ENCODE data around the gene RPS16.
A peak's percentile ranks its signal among the peaks of the same experiment; 100 is the strongest.

The RPS16 gene

DNA sequence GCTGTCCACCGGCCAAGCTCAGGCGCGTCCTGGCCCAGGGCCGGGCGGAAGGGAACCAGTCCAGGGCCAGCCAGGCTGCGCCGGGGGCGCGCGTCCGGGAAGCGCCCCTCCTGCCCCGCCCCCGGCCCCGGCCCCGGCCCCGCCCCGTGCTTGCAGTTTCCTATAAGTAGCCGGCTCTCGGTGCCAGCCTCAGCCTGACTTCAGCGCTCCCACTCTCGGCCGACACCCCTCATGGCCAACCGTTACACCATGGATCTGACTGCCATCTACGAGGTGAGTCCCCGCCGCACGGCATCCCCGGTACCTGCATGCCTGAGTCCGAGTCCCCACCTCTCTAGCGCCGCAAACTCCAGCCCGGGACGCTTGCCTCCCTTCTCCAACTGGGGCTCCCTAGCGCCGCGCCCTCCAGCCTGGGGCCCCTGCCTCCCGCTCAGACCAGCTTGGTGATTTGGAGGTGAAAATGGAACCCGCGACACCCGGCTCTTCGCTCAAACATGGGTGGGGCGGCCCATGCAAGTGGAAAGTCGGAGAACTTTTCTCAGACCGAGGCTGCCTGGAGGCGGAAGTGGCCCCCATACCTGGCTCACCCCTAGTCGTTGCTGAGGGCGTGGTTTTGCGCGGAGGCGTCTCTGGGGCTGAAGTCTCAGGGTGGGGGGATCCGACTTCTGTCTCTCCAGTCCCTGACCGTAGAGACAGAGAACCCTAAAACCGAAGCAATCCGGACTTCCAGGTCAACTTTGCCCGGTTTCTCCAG is 28.9 kb downstream of the RPS16 start, which contains the start of gene ZFP36 (continued):
- no peak for TF ChIP-seq ZNF704 (tag by site-specific recombination; IDR thresholded peaks at IDR 0.05)
- peak; percentile 83 for TF ChIP-seq ZNF10 (tag by site-specific recombination; IDR thresholded peaks at IDR 0.05)
- no peak for TF ChIP-seq ZNF701 (tag by site-specific recombination; IDR thresholded peaks at IDR 0.05)
- TF ChIP-seq, protein P1, sequence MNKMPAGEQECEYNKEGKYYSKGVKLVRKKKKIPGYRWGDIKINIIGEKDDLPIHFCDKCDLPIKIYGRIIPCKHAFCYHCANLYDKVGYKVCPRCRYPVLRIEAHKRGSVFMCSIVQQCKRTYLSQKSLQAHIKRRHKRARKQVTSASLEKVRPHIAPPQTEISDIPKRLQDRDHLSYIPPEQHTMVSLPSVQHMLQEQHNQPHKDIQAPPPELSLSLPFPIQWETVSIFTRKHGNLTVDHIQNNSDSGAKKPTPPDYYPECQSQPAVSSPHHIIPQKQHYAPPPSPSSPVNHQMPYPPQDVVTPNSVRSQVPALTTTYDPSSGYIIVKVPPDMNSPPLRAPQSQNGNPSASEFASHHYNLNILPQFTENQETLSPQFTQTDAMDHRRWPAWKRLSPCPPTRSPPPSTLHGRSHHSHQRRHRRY (tag by site-specific recombination; IDR thresholded peaks at IDR 0.05) = no peak
- no peak for TF ChIP-seq YY1 (tag by site-specific recombination; IDR thresholded peaks at IDR 0.05)
- peak; percentile 52 for TF ChIP-seq ZSCAN30 (tag by site-specific recombination; IDR thresholded peaks at IDR 0.05)
- TF ChIP-seq ZNF549 (tag by site-specific recombination; IDR thresholded peaks at IDR 0.05) = no peak
- TF ChIP-seq ZFP41 (tag by site-specific recombination; IDR thresholded peaks at IDR 0.05; ENCODE audit: borderline replicate concordance) = peak; percentile 29; the same call in 1 of the 2 replicates
- 0 out of 2 replicates have a peak, but pooled peaks have one; percentile 58 for TF ChIP-seq ZNF610 (tag by site-specific recombination; IDR thresholded peaks at IDR 0.05; ENCODE audit: borderline replicate concordance)
- no peak for TF ChIP-seq ZNF157 (tag by site-specific recombination; IDR thresholded peaks at IDR 0.05)
- TF ChIP-seq, protein P2, sequence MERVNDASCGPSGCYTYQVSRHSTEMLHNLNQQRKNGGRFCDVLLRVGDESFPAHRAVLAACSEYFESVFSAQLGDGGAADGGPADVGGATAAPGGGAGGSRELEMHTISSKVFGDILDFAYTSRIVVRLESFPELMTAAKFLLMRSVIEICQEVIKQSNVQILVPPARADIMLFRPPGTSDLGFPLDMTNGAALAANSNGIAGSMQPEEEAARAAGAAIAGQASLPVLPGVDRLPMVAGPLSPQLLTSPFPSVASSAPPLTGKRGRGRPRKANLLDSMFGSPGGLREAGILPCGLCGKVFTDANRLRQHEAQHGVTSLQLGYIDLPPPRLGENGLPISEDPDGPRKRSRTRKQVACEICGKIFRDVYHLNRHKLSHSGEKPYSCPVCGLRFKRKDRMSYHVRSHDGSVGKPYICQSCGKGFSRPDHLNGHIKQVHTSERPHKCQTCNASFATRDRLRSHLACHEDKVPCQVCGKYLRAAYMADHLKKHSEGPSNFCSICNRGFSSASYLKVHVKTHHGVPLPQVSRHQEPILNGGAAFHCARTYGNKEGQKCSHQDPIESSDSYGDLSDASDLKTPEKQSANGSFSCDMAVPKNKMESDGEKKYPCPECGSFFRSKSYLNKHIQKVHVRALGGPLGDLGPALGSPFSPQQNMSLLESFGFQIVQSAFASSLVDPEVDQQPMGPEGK (tag by site-specific recombination; IDR thresholded peaks at IDR 0.05) = peak; percentile 82
- TF ChIP-seq ZNF133 (tag by site-specific recombination; IDR thresholded peaks at IDR 0.05) = no peak
- no peak for TF ChIP-seq ZBTB44 (tag by site-specific recombination; IDR thresholded peaks at IDR 0.05)
- TF ChIP-seq WT1 (tag by site-specific recombination; IDR thresholded peaks at IDR 0.05) = peak; percentile 58; the same call in 1 of the 2 replicates
- TF ChIP-seq ELK4 (IDR thresholded peaks at IDR 0.05; ENCODE audit: borderline replicate concordance, low read depth, low read length) = no peak
- TF ChIP-seq PRDM4 (tag by site-specific recombination; IDR thresholded peaks at IDR 0.05) = peak; percentile 31; the same call in 1 of the 2 replicates
- peak; percentile 98 for TF ChIP-seq ZBTB20 (tag by site-specific recombination; IDR thresholded peaks at IDR 0.05)
- TF ChIP-seq ZNF510 (tag by site-specific recombination; IDR thresholded peaks at IDR 0.05; ENCODE audit: insufficient replicate concordance) = no peak
- no peak for TF ChIP-seq ZNF174 (tag by site-specific recombination; IDR thresholded peaks at IDR 0.05)
- TF ChIP-seq RBAK (tag by site-specific recombination; IDR thresholded peaks at IDR 0.05) = no peak
- TF ChIP-seq ZNF544 (tag by site-specific recombination; IDR thresholded peaks at IDR 0.05) = no peak
- TF ChIP-seq ZNF677 (tag by site-specific recombination; IDR thresholded peaks at IDR 0.05) = no peak
- peak; percentile 39; the same call in 1 of the 2 replicates for TF ChIP-seq SP2 (tag by site-specific recombination; IDR thresholded peaks at IDR 0.05)
- TF ChIP-seq SALL2 (tag by site-specific recombination; IDR thresholded peaks at IDR 0.05; ENCODE audit: borderline replicate concordance) = no peak
- peak; percentile 71; the same call in 1 of the 2 replicates for TF ChIP-seq ZNF16 (tag by site-specific recombination; IDR thresholded peaks at IDR 0.05; ENCODE audit: low read depth)
- no peak for TF ChIP-seq ZNF214 (tag by site-specific recombination; IDR thresholded peaks at IDR 0.05; ENCODE audit: borderline replicate concordance)
- TF ChIP-seq MEIS1 (CRISPR knock-in tag; IDR thresholded peaks at IDR 0.05; ENCODE audit: borderline replicate concordance) = no peak
- 0 out of 2 replicates have a peak, but pooled peaks have one; percentile 31 for TF ChIP-seq ZNF324 (tag by site-specific recombination; IDR thresholded peaks at IDR 0.05)
- TF ChIP-seq ZNF146 (tag by site-specific recombination; IDR thresholded peaks at IDR 0.05) = no peak
- no peak for TF ChIP-seq HOXC10 (CRISPR knock-in tag; IDR thresholded peaks at IDR 0.05)
